HepG2 (cell line): Measurements from ENCODE around the gene PLIN5. TPM values are rescaled to one million over a fixed set of nuclear protein-coding genes. Genes with fewer than 3 reads are reported as not detected.

Source experiments
- BRD4 ChIP-seq: sonication (generic); formaldehyde crosslinking; IDR thresholded peaks from 2 replicates; pipeline ENCODE4 v1.4.0; 2020; ENCODE audit warnings: missing genetic modification reagents
- CTCF ChIP-seq: sonication (generic); formaldehyde crosslinking; IDR thresholded peaks from 2 replicates; pipeline ENCODE4 v1.5.0; 2020; ENCODE audit warnings: mild to moderate bottlenecking, missing genetic modification reagents, moderate library complexity
- DPF2 ChIP-seq: sonication (generic); formaldehyde crosslinking; IDR thresholded peaks from 2 replicates; pipeline ENCODE4 v1.4.0; 2020; ENCODE audit warnings: mild to moderate bottlenecking, low read depth, missing genetic modification reagents, borderline replicate concordance
- FOXK2 ChIP-seq: fragments of 450-650 bp; IDR thresholded peaks from 2 replicates; pipeline ENCODE4 v1.6.1; 2016
- GATA4 ChIP-seq: sonication (generic); IDR thresholded peaks from 2 replicates; pipeline ENCODE4 v1.6.1; 2016; ENCODE audit warnings: antibody characterized with exemption, low read depth, borderline replicate concordance
- HMGA1 ChIP-seq: sonication (generic); formaldehyde crosslinking; conservative IDR thresholded peaks from 2 replicates; pipeline ENCODE4 v1.4.0; 2020; ENCODE audit warnings: missing genetic modification reagents
- HNRNPH1 ChIP-seq: fragments of 200-400 bp; formaldehyde crosslinking; optimal IDR thresholded peaks from 2 replicates; pipeline ENCODE3; 2017; ENCODE audit warnings: mild to moderate bottlenecking, low read depth, low read length
- MIER2 ChIP-seq: IDR thresholded peaks from 2 replicates; pipeline ENCODE4 v1.6.1; 2016; ENCODE audit warnings: missing biosample characterization, missing genetic modification reagents
- MXD3 ChIP-seq: IDR thresholded peaks from 2 replicates; pipeline ENCODE4 v1.6.1; 2016; ENCODE audit warnings: mild to moderate bottlenecking, missing biosample characterization, missing genetic modification reagents
- MYPOP ChIP-seq: sonication (generic); formaldehyde crosslinking; IDR thresholded peaks from 2 replicates; pipeline ENCODE4 v1.8.1; 2023; ENCODE audit warnings: mild to moderate bottlenecking, moderate library complexity, missing genetic modification reagents
- PHF8 ChIP-seq: sonication (generic); formaldehyde crosslinking; IDR thresholded peaks from 2 replicates; pipeline ENCODE4 v1.5.0; 2020; ENCODE audit warnings: missing genetic modification reagents
- POGZ ChIP-seq: sonication (generic); formaldehyde crosslinking; IDR thresholded peaks from 2 replicates; pipeline ENCODE4 v1.4.0; 2020; ENCODE audit warnings: mild to moderate bottlenecking, missing genetic modification reagents
- TEF ChIP-seq: sonication (generic); formaldehyde crosslinking; IDR thresholded peaks from 2 replicates; pipeline ENCODE4 v1.5.0; 2020; ENCODE audit warnings: missing genetic modification reagents
- TOPORS ChIP-seq: sonication (generic); formaldehyde crosslinking; IDR thresholded peaks from 2 replicates; pipeline ENCODE4 v1.8.0; 2023; ENCODE audit warnings: mild to moderate bottlenecking, missing genetic modification reagents
- TRAFD1 ChIP-seq: sonication (generic); formaldehyde crosslinking; IDR thresholded peaks from 2 replicates; pipeline ENCODE4 v1.5.1; 2020; ENCODE audit warnings: missing genetic modification reagents, mild to moderate bottlenecking, borderline replicate concordance
- WIZ ChIP-seq: sonication (generic); formaldehyde crosslinking; IDR thresholded peaks from 2 replicates; pipeline ENCODE4 v1.5.1; 2020; ENCODE audit warnings: mild to moderate bottlenecking, missing genetic modification reagents
- ZNF121 ChIP-seq: sonication (generic); formaldehyde crosslinking; IDR thresholded peaks from 2 replicates; pipeline ENCODE4 v1.5.0; 2020; ENCODE audit warnings: mild to moderate bottlenecking, missing genetic modification reagents
- ZNF138 ChIP-seq: sonication (generic); formaldehyde crosslinking; IDR thresholded peaks from 2 replicates; pipeline ENCODE4 v1.5.0; 2020; ENCODE audit warnings: mild to moderate bottlenecking, low read depth, missing genetic modification reagents
- ZNF143 ChIP-seq: sonication (generic); formaldehyde crosslinking; IDR thresholded peaks from 2 replicates; pipeline ENCODE4 v1.4.0; 2020; ENCODE audit warnings: missing genetic modification reagents
- ZNF17 ChIP-seq: sonication (generic); formaldehyde crosslinking; IDR thresholded peaks from 2 replicates; pipeline ENCODE4 v1.5.0; 2020; ENCODE audit warnings: mild to moderate bottlenecking, missing genetic modification reagents
- ZNF333 ChIP-seq: sonication (generic); formaldehyde crosslinking; IDR thresholded peaks from 2 replicates; pipeline ENCODE4 v1.4.0; 2020; ENCODE audit warnings: mild to moderate bottlenecking, missing genetic modification reagents, borderline replicate concordance
- ZNF503 ChIP-seq: sonication (generic); formaldehyde crosslinking; IDR thresholded peaks from 2 replicates; pipeline ENCODE4 v1.4.0; 2020; ENCODE audit warnings: missing genetic modification reagents
- ZNF556 ChIP-seq: sonication (generic); formaldehyde crosslinking; IDR thresholded peaks from 2 replicates; pipeline ENCODE4 v1.4.0; 2020; ENCODE audit warnings: mild to moderate bottlenecking, missing genetic modification reagents, borderline replicate concordance
- ZNF772 ChIP-seq: sonication (generic); formaldehyde crosslinking; IDR thresholded peaks from 2 replicates; pipeline ENCODE4 v1.5.0; 2020; ENCODE audit warnings: mild to moderate bottlenecking, missing genetic modification reagents
- polyA plus RNA-seq, 8 experiments: library from polyadenylated mRNA; depleted of rRNA in 3 of 8; stranded (reverse) in 7 of 8; unstranded in 1 of 8; fragments of >200 nt; fragmentation: Illumina TruSeq in 4 of 8; extraction: Trizol in 4 of 8; gene quantifications; 2 replicates each; pipeline versions ENCODE4 v1.2.1 to v1.2.3, GENCODE V29; 2011 to 2016; ENCODE audit warnings: low read depth in 4 of 8, missing spikeins in 1 of 8, mixed read lengths in 1 of 8; ENCODE audit not compliant: insufficient read depth in 1 of 8
- total RNA-seq, 5 experiments: library from RNA; depleted of rRNA; stranded (reverse); fragments of >200 nt; fragmentation: Illumina TruSeq; extraction: Trizol; gene quantifications; 2 replicates each; pipeline ENCODE4 v1.2.3, GENCODE V29; 2016; ENCODE audit warnings: low read depth in 1 of 5

PLIN5 gene
- total and polyA plus RNA-seq, 2 of the 13 experiments (the other 11 are each of a cell fraction or from before 2014, with no cell fraction given), result 1.8 to 4.8 TPM

GRCh38 chr19:4531562-4532165, 3.4 kb downstream of the PLIN5 start (continued):
- TF ChIP-seq ZNF772 (peak; percentile 93; the same call in 1 of the 2 replicates), MIER2 (CRISPR knock-in tag) (no peak), TEF (CRISPR knock-in tag) (no peak), ZNF503 (CRISPR knock-in tag) (no peak; the same call in 1 of the 2 replicates), HMGA1 (CRISPR knock-in tag) (no peak), HNRNPH1 (no peak), ZNF17 (CRISPR knock-in tag) (no peak), WIZ (no peak), ZNF121 (CRISPR knock-in tag) (no peak), DPF2 (CRISPR knock-in tag) (no peak), FOXK2 (peak; percentile 79), PHF8 (0 out of 2 replicates have a peak, but pooled peaks have one; percentile 33), TOPORS (CRISPR knock-in tag) (no peak), POGZ (no peak), ZNF143 (CRISPR knock-in tag) (no peak), ZNF556 (CRISPR knock-in tag) (no peak), MXD3 (CRISPR knock-in tag) (peak; percentile 91), ZNF333 (no peak), BRD4 (no peak), TRAFD1 (CRISPR knock-in tag) (0 out of 2 replicates have a peak, but pooled peaks have one; percentile 43), MYPOP (no peak), GATA4 (no peak), CTCF (peak; percentile 63), ZNF138 (no peak)
